ENCODE measurements around the gene ZNF423. TPM values are rescaled to one million over a fixed set of nuclear protein-coding genes. Genes with fewer than 3 reads are reported as not detected.

Gene ZNF423
- total RNA-seq, 3 donors from 2014 or later (not counting 1 experiment from before 2014, with no cell fraction given): not detected

- Histone ChIP-seq H3K4me3 (ENCODE audit: low read length) (no peak overlapping the region), H3K4me1 (ENCODE audit: control insufficient read depth, insufficient read depth, low read length) (no peaks in the 10 kb centered on the region), H3K9me3 (ENCODE audit: control insufficient read depth, insufficient read depth, low read length) (peaks cover 4% of the 10 kb centered on the region), H3K27ac (ENCODE audit: low read length) (no peak overlapping the region), H3K27me3 (ENCODE audit: control insufficient read depth, insufficient read depth, low read length) (no peaks in the 10 kb centered on the region), H3K36me3 (ENCODE audit: control insufficient read depth, insufficient read depth, low read length) (no peaks in the 10 kb centered on the region)
- TF ChIP-seq CTCF (IDR thresholded peaks at IDR 0.05): no peak
- Mint-ChIP-seq H3K27me3 (ENCODE audit: low read depth in 2 of 2) (peaks cover 0 to 2% of the 10 kb centered on the region in 2 donors), H3K36me3 (no peaks in the 10 kb centered on the region), H3K4me3 (no peak overlapping the region), H3K4me1 (no peaks in the 10 kb centered on the region), H3K27ac (no peak overlapping the region), H3K9me3 (no peaks in the 10 kb centered on the region)
- DNase-seq (no peak), ATAC-seq (no peak)
- 89% methylated on average over 3 of the region's 3 CpGs for WGBS (ENCODE audit: insufficient coverage)
- intact Hi-C loops (cut with micrococcal nuclease): no loop called here
Observed at GRCh38 chr16:49731911-49732310, 124.0 kb downstream of the ZNF423 start.

GRCh38 chr16:49730772-49731171 is 125.1 kb downstream of the ZNF423 start:
- no peak for TF ChIP-seq CTCF (IDR thresholded peaks at IDR 0.05)
- Histone ChIP-seq H3K9me3 (ENCODE audit: control insufficient read depth, insufficient read depth, low read length) (peaks cover 4% of the 10 kb centered on the region), H3K4me1 (ENCODE audit: control insufficient read depth, insufficient read depth, low read length) (no peaks in the 10 kb centered on the region), H3K27me3 (ENCODE audit: control insufficient read depth, insufficient read depth, low read length) (no peaks in the 10 kb centered on the region), H3K36me3 (ENCODE audit: control insufficient read depth, insufficient read depth, low read length) (no peaks in the 10 kb centered on the region), H3K4me3 (ENCODE audit: low read length) (no peak overlapping the region), H3K27ac (ENCODE audit: low read length) (no peak overlapping the region)
- Mint-ChIP-seq H3K27ac (no peak overlapping the region), H3K4me3 (no peak overlapping the region), H3K36me3 (no peaks in the 10 kb centered on the region), H3K4me1 (no peaks in the 10 kb centered on the region), H3K9me3 (no peaks in the 10 kb centered on the region), H3K27me3 (ENCODE audit: low read depth in 2 of 2) (peaks cover 0 to 2% of the 10 kb centered on the region in 2 donors)
- DNase-seq (no peak), ATAC-seq (no peak)
- intact Hi-C loops (cut with micrococcal nuclease): no loop called here
- 90% methylated on average over 9 of the region's 12 CpGs for WGBS (ENCODE audit: insufficient coverage)

- Mint-ChIP-seq H3K4me1 (no peaks in the 10 kb centered on the region), H3K9me3 (no peaks in the 10 kb centered on the region), H3K36me3 (no peaks in the 10 kb centered on the region), H3K4me3 (no peak overlapping the region), H3K27ac (no peak overlapping the region), H3K27me3 (ENCODE audit: low read depth in 2 of 2) (no peaks in the 10 kb centered on the region)
- H3K4me3 ChIP-seq (ENCODE audit: low read length): no peak overlapping the region
- no peak for ATAC-seq
- H3K27ac ChIP-seq (ENCODE audit: low read length): no peak overlapping the region
- no peaks in the 10 kb centered on the region for H3K27me3 ChIP-seq (ENCODE audit: control insufficient read depth, insufficient read depth, low read length)
- H3K36me3 ChIP-seq (ENCODE audit: control insufficient read depth, insufficient read depth, low read length): no peaks in the 10 kb centered on the region
- no peaks in the 10 kb centered on the region for H3K4me1 ChIP-seq (ENCODE audit: control insufficient read depth, insufficient read depth, low read length)
- no peak for DNase-seq
- H3K9me3 ChIP-seq (ENCODE audit: control insufficient read depth, insufficient read depth, low read length): peaks cover 4% of the 10 kb centered on the region
- 89% methylated on average over 11 of the region's 11 CpGs for WGBS (ENCODE audit: insufficient coverage)
- intact Hi-C loops (cut with micrococcal nuclease): no loop called here
- no peak for TF ChIP-seq CTCF (IDR thresholded peaks at IDR 0.05)
Observed at GRCh38 chr16:49727611-49728010, 128.3 kb downstream of the ZNF423 start.

- Histone ChIP-seq H3K27me3 (ENCODE audit: control insufficient read depth, insufficient read depth, low read length) (no peaks in the 10 kb centered on the region), H3K36me3 (ENCODE audit: control insufficient read depth, insufficient read depth, low read length) (no peaks in the 10 kb centered on the region), H3K27ac (ENCODE audit: low read length) (no peak overlapping the region), H3K9me3 (ENCODE audit: control insufficient read depth, insufficient read depth, low read length) (peaks cover 4% of the 10 kb centered on the region), H3K4me1 (ENCODE audit: control insufficient read depth, insufficient read depth, low read length) (no peaks in the 10 kb centered on the region), H3K4me3 (ENCODE audit: low read length) (no peak overlapping the region)
- 84% methylated on average over 6 of the region's 6 CpGs for WGBS (ENCODE audit: insufficient coverage)
- H3K4me3 Mint-ChIP-seq: no peak overlapping the region
- no peaks in the 10 kb centered on the region for H3K9me3 Mint-ChIP-seq
- no peak for TF ChIP-seq CTCF (IDR thresholded peaks at IDR 0.05)
- H3K36me3 Mint-ChIP-seq: no peaks in the 10 kb centered on the region
- ATAC-seq: no peak
- intact Hi-C loops (cut with micrococcal nuclease): no loop called here
- H3K4me1 Mint-ChIP-seq: no peaks in the 10 kb centered on the region
- H3K27ac Mint-ChIP-seq: no peak overlapping the region
- H3K27me3 Mint-ChIP-seq (ENCODE audit: low read depth in 2 of 2): no peaks in the 10 kb centered on the region
- no peak for DNase-seq
Observed at GRCh38 chr16:49726155-49726554, 129.8 kb downstream of the ZNF423 start.
